RCC 7860 (cell line): ENCODE measurements around the gene ITGB2.

Source experiments
- DNase-seq: peaks from one replicate; pipeline ENCODE4 v3.0.0-alpha.2; 2015; ENCODE audit warnings: low spot score
- FAIRE-seq: peaks from 2 replicates; lab custom pipeline; 2012; peaks lifted over from hg19 to GRCh38; lab: Jason Lieb, UNC

Gene ITGB2

GRCh38 chr21:44955798-44956175 lies 35.1 kb upstream of the ITGB2 start:
- DNase-seq (no peak), FAIRE-seq (no peak)

- DNase-seq, result no peak
- FAIRE-seq, result no peak
Observed at GRCh38 chr21:44955141-44955797, 34.6 kb upstream of the ITGB2 start.

GRCh38 chr21:44954281-44954771 lies 33.6 kb upstream of the ITGB2 start:
- FAIRE-seq, result no peak
- no peak for DNase-seq

- no peak for DNase-seq
- FAIRE-seq, result no peak
Observed at GRCh38 chr21:44953628-44954021, 32.9 kb upstream of the ITGB2 start.

- DNase-seq, result no peak
- FAIRE-seq, result no peak
Observed at GRCh38 chr21:44952929-44953627, 32.4 kb upstream of the ITGB2 start.

GRCh38 chr21:44952116-44952928 lies 31.6 kb upstream of the ITGB2 start:
- DNase-seq (no peak), FAIRE-seq (no peak)

GRCh38 chr21:44951186-44951915 lies 30.7 kb upstream of the ITGB2 start:
- no peak for DNase-seq
- no peak for FAIRE-seq

- no peak for DNase-seq
- FAIRE-seq, result no peak
Observed at GRCh38 chr21:44950351-44950750, 29.7 kb upstream of the ITGB2 start.

GRCh38 chr21:44949779-44950198 lies 29.1 kb upstream of the ITGB2 start:
- FAIRE-seq (no peak), DNase-seq (peak; percentile 52)

GRCh38 chr21:44949161-44949778 lies 28.6 kb upstream of the ITGB2 start:
- no peak for FAIRE-seq
- no peak for DNase-seq

- FAIRE-seq, result no peak
Observed at GRCh38 chr21:44948426-44949120, 27.9 kb upstream of the ITGB2 start.

GRCh38 chr21:44947930-44948331 lies 27.2 kb upstream of the ITGB2 start:
- DNase-seq, result peak; percentile 37
- FAIRE-seq, result no peak

More at GRCh38 chr21:44948426-44949120, 27.9 kb upstream of the ITGB2 start:
- DNase-seq, result no peak

- DNase-seq (peak; percentile 77), FAIRE-seq (peak; percentile 55)
Observed at GRCh38 chr21:44947111-44947929, 26.6 kb upstream of the ITGB2 start.

GRCh38 chr21:44946254-44947041 lies 25.7 kb upstream of the ITGB2 start:
- FAIRE-seq (no peak), DNase-seq (no peak)

GRCh38 chr21:44944596-44944995 lies 23.9 kb upstream of the ITGB2 start:
- DNase-seq (no peak), FAIRE-seq (no peak)

GRCh38 chr21:44943686-44944550 lies 23.2 kb upstream of the ITGB2 start:
- FAIRE-seq (no peak), DNase-seq (no peak)

GRCh38 chr21:44943005-44943685 lies 22.4 kb upstream of the ITGB2 start:
- FAIRE-seq, result no peak
- DNase-seq, result no peak
